Naive thymus-derived CD8-positive, alpha-beta T cell (primary cell): ENCODE data around the gene AGPAT4. TPM values are rescaled to one million over a fixed set of nuclear protein-coding genes. Genes with fewer than 3 reads are reported as not detected.
A peak's percentile ranks its signal among the peaks of the same experiment; 100 is the strongest.
"Not testable (repeated sequence)": the region's sequence is repeated elsewhere in the genome, so short reads cannot be mapped to it uniquely, and the experiment has no call there.

Experiments used
- ATAC-seq, 2 donors: fragments of 150-1000 bp; cut with Tn5 transposase in 1 of 2; sonication (Bioruptor Pico), chemical (Tn5 transposase) in 1 of 2; 1 replicate in 1 of 2; 2 replicates in 1 of 2; pipeline ENCODE4 v1.10.0; 2021; ENCODE audit warnings: mild to moderate bottlenecking in 2 of 2, moderate library complexity in 2 of 2
- POLR2A ChIA-PET: fragments of 350-600 bp; sonication (Branson Sonifier 250); formaldehyde crosslinking; loops from one replicate; lab custom pipeline; 2021; ENCODE audit warnings: antibody characterized with exemption; lab: Charles Lee
- DNase-seq, 10 donors: peaks; one replicate each; pipeline versions ENCODE4 v3.0.0 to v3.0.0-alpha.2; 2020 to 2022
- H3K27ac Mint-ChIP-seq, 10 donors: one replicate each; pipeline ENCODE4 v1.8.0; 2020 to 2022; ENCODE audit warnings: mild to moderate bottlenecking in 10 of 10, mixed read lengths in 10 of 10, moderate library complexity in 4 of 10, inconsistent platforms in 1 of 10
- H3K27me3 Mint-ChIP-seq, 5 donors: one replicate each; pipeline ENCODE4 v1.8.0; 2021 to 2022; ENCODE audit warnings: mixed read lengths in 5 of 5
- H3K36me3 Mint-ChIP-seq, 3 donors: one replicate each; pipeline ENCODE4 v1.8.0; 2020 to 2022; ENCODE audit warnings: mixed read lengths in 3 of 3, mild to moderate bottlenecking in 2 of 3, inconsistent platforms in 1 of 3
- H3K4me1 Mint-ChIP-seq, 4 donors: one replicate each; pipeline ENCODE4 v1.8.0; 2021 to 2022; ENCODE audit warnings: mixed read lengths in 4 of 4
- H3K4me3 Mint-ChIP-seq, 10 donors: one replicate each; pipeline ENCODE4 v1.8.0; 2020 to 2022; ENCODE audit warnings: mild to moderate bottlenecking in 10 of 10, mixed read lengths in 10 of 10, moderate library complexity in 6 of 10, inconsistent platforms in 1 of 10
- H3K9me3 Mint-ChIP-seq, 9 donors: one replicate each; pipeline ENCODE4 v1.8.0; 2020 to 2022; ENCODE audit warnings: mixed read lengths in 9 of 9, mild to moderate bottlenecking in 3 of 9, inconsistent platforms in 1 of 9, moderate library complexity in 1 of 9
- polyA plus RNA-seq, 3 donors: library from polyadenylated mRNA; unstranded; fragments of 300-500 nt; fragmentation: Illumina TruSeq; gene quantifications; one replicate each; pipeline ENCODE4 v1.2.3, GENCODE V29; 2021
- total RNA-seq, 8 experiments: library from RNA in 2 of 8; stranded (reverse) in 2 of 8; gene quantifications; one replicate each; pipeline ENCODE4 v1.2.3 and lab custom pipeline; 2021 to 2026

The AGPAT4 gene
- total and polyA plus RNA-seq, 5 experiments from 2014 or later: 0.85 to 4.0 (median 2.0) TPM

DNA sequence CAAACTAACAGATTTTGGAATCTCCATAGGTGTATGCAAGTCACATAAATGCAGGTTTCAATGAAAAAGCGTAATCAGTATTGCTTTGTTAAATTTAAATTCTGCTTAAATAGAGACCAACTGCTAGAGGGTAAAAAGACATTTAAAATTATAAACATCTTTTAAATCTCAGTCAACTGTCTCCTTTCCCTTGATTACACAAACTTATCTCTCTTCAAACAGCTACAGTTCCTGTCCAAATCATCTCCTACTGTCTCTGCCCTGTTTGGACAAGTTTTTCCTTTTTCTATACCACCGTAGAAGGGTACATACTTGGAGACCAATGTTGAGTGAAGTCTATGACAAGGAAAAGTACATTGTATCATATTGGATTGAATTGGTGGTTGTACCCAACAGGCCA is 43.5 kb downstream of the AGPAT4 start:
- ATAC-seq: no peak
- Mint-ChIP-seq H3K36me3 (peaks cover 0 to 10% (median 5%) of the 10 kb centered on the region in 3 donors), H3K4me1 (peaks cover 12 to 31% (median 20%) of the 10 kb centered on the region in 4 donors), H3K9me3 (no peaks in the 10 kb centered on the region), H3K27ac (no peak overlapping the region), H3K4me3 (no peak overlapping the region), H3K27me3 (no peaks in the 10 kb centered on the region)
- POLR2A ChIA-PET: no interaction called here
- DNase-seq: no peak

DNA sequence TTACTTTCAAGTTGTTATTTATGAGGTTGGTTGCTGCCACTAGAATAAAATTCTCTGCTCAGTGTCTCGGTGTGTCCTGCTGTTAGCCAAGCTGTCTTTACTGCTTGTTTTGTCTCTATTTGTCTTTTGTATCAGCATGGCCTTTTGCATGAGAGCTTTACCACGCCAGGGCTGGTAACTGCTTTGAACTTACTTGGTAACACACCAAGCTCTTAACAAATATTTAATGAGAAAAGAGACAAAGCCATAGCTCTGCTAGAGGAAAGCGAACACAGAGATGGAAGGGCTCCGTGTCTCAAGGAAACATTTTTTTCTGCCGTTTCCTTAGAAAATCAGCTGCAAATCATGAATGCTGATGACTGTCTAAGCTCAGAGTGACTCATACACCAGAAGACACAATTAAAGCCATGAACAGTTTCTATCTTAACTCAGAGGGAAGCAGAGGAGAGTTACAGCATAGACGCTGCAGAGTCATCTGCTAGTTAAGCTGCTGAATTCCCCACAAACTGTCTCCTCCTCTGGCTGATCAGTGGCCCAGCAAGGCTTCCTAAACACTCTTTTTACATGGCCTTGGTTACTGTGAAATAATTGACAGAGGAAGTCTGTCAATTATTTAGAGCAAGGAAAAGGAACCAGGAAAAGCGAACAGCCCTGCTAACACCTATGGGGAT is 44.8 kb downstream of the AGPAT4 start:
- Mint-ChIP-seq H3K27ac (peak overlapping the region in 4 of 10 donors; percentile 6 to 68 (median 44)), H3K9me3 (no peaks in the 10 kb centered on the region), H3K36me3 (peaks cover 0 to 9% (median 5%) of the 10 kb centered on the region in 3 donors), H3K27me3 (no peaks in the 10 kb centered on the region), H3K4me3 (no peak overlapping the region), H3K4me1 (peaks cover 12 to 40% (median 20%) of the 10 kb centered on the region in 4 donors)
- ATAC-seq (no peak), DNase-seq (no peak)
- POLR2A ChIA-PET: no interaction called here

DNA sequence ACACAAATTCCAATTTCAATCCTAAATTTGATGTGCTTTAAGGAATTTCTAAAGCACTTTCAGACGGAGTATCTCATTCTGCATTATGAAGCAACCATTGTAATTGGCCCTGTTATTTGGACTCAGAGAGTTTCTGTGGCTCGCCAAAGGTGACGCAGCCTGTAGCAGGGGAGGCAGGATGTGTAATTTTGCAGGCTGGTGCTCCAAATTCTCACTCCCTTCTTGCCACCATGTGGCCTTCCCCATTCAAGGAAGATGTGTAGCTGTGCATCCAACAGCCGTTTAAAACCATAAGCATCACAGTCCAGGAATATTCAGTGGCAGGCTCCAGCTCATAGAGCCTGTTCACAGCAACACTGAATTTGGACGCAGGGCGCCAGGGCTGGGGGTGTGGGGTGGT is 45.8 kb downstream of the AGPAT4 start:
- H3K36me3 Mint-ChIP-seq: peaks cover 0 to 9% (median 5%) of the 10 kb centered on the region in 3 donors
- POLR2A ChIA-PET: no interaction called here
- H3K27ac Mint-ChIP-seq: peak overlapping the region in 1 of 10 donors; percentile 91
- DNase-seq (no peak), ATAC-seq (no peak)
- no peaks in the 10 kb centered on the region for H3K27me3 Mint-ChIP-seq
- no peaks in the 10 kb centered on the region for H3K9me3 Mint-ChIP-seq
- peaks cover 12 to 46% (median 20%) of the 10 kb centered on the region in 4 donors for H3K4me1 Mint-ChIP-seq
- peak overlapping the region in 2 of 10 donors; percentile 36 to 38 for H3K4me3 Mint-ChIP-seq

DNA sequence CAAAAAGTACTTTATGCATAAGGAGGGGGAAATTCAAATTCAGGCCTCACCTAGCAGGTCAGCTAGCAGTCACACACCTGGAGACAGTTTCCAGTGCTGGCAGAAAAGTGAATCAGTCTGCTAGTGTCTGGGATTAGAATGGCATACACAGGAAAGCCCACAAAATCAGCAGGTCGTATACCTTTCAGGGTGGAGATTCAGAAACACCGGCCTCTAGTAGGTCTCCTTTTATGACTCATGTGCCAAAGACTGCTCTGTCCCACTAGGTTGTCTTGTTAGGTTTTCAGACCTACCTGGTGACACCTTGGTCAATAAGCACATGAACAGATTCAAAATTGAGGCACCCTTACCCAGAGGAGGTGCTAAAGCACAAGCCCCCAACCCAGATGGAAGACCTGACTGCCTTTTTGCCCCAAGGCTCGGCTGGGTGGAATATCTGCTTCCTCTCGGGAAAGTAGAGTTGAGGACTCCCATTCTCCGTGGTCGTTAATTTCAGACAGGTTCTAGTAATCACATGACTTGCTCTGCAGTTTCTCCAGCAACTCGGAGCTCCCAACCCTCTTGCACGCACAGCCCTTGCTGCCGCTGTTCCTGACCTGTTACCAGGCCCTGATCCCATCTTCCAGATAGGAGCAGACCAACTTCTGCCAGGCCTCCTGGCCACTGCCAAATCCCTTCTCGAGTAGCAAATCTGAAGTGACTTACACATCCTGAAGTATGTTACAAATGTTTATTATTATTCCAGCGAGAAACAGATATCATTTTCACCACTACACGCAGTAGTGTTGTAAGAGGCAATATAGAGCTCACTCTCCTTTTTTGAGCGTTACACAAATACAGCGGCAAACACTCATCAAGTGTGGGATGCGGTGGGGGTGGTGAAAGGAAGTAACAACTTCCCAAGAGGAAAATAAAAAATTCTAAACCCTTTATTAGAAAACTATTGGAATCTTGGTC is 46.6 kb downstream of the AGPAT4 start:
- peak overlapping the region in 5 of 10 donors; percentile 27 to 74 (median 38) for H3K4me3 Mint-ChIP-seq
- H3K36me3 Mint-ChIP-seq: peaks cover 0 to 9% (median 5%) of the 10 kb centered on the region in 3 donors
- H3K27me3 Mint-ChIP-seq: no peaks in the 10 kb centered on the region
- ATAC-seq: no peak
- DNase-seq: no peak
- H3K27ac Mint-ChIP-seq: peak overlapping the region; percentile 50 to 94 (median 86)
- peaks cover 12 to 46% (median 20%) of the 10 kb centered on the region in 4 donors for H3K4me1 Mint-ChIP-seq
- POLR2A ChIA-PET: no interaction called here
- H3K9me3 Mint-ChIP-seq: no peaks in the 10 kb centered on the region

DNA sequence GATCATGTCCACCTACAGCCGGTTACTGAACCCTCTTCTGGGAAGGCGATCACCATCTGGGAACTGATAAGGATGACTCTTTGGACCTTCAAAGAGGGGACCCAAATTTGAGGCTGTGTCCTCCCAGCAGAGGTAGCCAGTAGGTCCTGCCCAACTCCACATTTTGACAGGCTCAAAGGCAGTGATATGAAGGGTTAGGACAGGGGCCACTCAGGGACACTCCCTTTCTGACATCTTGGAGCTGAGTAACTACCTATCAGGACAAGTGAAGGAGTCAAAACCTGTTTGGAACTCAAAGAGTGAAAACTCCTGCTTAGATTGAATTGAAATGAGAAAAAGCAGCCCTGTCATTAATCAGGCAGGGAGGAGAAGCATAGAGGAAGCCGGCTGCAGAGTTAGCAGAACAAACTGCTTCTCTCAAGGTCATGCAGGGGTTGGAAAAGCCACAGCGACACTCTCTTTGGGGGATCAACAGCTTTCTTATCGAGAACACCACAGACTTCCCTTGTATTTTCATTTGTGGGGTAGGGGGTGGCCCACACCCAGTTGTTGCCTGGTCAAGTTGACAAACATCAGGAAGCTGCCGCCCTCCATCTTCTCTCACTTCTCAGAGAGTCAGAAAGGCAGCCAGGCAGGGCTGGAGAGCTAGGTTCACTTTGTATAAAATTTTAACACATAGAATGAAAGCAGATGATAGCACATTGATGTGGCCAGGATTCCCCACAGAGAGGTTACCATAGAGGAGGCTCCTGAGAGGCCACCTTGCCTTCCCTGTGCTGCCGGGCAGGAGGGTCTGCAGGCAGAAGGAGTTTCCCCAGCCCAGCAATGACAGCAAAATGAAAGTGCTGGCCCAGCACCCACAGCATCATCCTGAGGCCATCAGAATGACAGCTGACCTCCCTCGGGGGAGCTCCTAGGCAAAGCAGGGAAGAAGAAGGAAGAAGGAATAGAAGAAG is 47.6 kb downstream of the AGPAT4 start:
- H3K27me3 Mint-ChIP-seq: no peaks in the 10 kb centered on the region
- H3K27ac Mint-ChIP-seq: peak overlapping the region; percentile 74 to 94 (median 84)
- peak in 5 of 10 donors; percentile 2 to 51 (median 8) for DNase-seq
- POLR2A ChIA-PET: no interaction called here
- H3K36me3 Mint-ChIP-seq: peaks cover 0 to 2% (median 0%) of the 10 kb centered on the region in 3 donors
- peak overlapping the region; percentile 21 to 74 (median 52) for H3K4me3 Mint-ChIP-seq
- peaks cover 12 to 46% (median 20%) of the 10 kb centered on the region in 4 donors for H3K4me1 Mint-ChIP-seq
- no peaks in the 10 kb centered on the region for H3K9me3 Mint-ChIP-seq
- peak; percentile 28 to 62 for ATAC-seq

DNA sequence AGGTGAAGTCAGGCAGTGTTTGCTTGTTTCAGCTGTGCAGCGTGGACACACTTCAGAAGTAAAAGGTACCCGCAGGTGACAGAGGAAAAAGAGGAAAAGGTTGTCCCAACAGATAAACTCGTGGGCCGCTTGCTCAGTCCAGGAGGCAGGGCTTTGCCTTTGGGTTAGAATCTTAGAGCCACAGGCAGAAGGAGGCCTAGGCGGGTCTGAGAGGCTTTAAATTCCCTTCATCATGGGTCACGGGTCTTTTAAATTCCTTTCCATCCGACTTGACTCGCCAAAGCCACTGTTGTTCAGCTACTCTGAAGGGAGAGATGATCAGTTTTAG is 48.2 kb downstream of the AGPAT4 start:
- Mint-ChIP-seq H3K4me1 (peaks cover 12 to 46% (median 20%) of the 10 kb centered on the region in 4 donors), H3K27ac (peak overlapping the region in 4 of 10 donors; percentile 58 to 94 (median 86)), H3K27me3 (no peaks in the 10 kb centered on the region), H3K36me3 (peaks cover 0 to 2% (median 0%) of the 10 kb centered on the region in 3 donors), H3K9me3 (no peaks in the 10 kb centered on the region), H3K4me3 (no peak overlapping the region)
- ATAC-seq (no peak), DNase-seq (no peak)
- POLR2A ChIA-PET: no interaction called here

DNA sequence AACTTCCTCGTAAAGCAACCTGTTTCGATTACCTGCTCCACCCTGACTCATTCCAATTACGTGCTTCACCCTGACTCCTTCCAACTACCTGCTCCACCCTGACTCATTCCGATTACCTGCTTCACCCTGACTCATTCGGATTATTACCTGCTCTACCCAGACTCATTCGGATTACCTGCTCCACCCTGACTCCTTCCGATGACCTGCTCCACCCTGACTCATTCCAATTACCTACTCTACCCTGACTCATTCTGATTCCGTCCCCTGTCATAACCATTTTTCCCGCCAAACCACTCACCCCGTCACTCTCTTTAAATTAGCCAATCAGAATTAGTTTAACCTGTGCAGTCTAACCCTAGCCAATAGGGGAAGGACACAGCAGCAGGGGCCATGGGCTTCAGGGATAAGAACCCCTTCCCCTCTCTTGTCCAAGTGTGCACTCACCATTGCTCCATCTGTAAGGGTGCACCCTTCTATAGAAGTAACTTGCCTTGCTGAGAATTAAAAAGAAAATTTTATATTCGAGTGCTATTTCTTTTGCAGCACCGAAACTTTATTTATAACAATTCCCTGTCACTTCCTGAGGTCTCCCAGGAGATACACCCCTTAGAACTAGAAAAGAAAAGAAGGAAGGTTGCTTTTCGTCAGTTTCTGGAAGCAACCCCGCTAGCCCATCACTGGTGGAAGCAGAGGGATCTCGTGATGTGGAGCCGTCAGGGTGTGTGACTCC is 48.7 kb downstream of the AGPAT4 start:
- H3K4me3 Mint-ChIP-seq, H3K27me3 Mint-ChIP-seq, H3K9me3 Mint-ChIP-seq, POLR2A ChIA-PET, DNase-seq, H3K36me3 Mint-ChIP-seq, ATAC-seq: not testable (repeated sequence)
- Mint-ChIP-seq H3K4me1 (peaks cover 12 to 46% (median 20%) of the 10 kb centered on the region in 4 donors), H3K27ac (peak overlapping the region in 3 of 10 donors; percentile 22 to 87 (median 58))

DNA sequence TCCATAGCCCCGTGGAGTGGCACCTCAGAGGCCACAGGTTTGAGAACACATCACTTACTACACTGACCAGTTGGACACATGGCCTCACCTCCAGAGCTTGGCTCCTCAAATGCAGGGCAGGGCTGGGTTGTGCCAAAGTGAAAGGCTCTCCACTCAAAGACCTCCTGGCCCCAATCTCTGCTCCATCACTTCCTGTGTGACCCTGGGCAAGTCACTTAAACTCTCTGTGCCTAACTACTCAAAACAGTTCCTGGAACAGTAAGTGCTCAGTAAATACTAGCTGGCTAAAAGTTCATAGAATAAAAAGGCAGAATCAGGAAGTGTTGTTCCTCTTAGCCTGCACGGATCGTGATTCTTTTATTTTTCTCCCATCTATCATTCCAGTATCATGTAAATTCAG is 50.2 kb downstream of the AGPAT4 start:
- POLR2A ChIA-PET: interaction anchor here (0.6 kb wide), 1 partner anchor 58 kb away, joined by 7 read pairs; no protein-coding TSS in a partner anchor
- H3K27me3 Mint-ChIP-seq: no peaks in the 10 kb centered on the region
- no peaks in the 10 kb centered on the region for H3K9me3 Mint-ChIP-seq
- ATAC-seq (no peak), DNase-seq (no peak)
- H3K4me1 Mint-ChIP-seq: peaks cover 11 to 41% (median 17%) of the 10 kb centered on the region in 4 donors
- no peak overlapping the region for H3K4me3 Mint-ChIP-seq
- H3K36me3 Mint-ChIP-seq: no peaks in the 10 kb centered on the region
- H3K27ac Mint-ChIP-seq: peak overlapping the region in 1 of 10 donors; percentile 20

DNA sequence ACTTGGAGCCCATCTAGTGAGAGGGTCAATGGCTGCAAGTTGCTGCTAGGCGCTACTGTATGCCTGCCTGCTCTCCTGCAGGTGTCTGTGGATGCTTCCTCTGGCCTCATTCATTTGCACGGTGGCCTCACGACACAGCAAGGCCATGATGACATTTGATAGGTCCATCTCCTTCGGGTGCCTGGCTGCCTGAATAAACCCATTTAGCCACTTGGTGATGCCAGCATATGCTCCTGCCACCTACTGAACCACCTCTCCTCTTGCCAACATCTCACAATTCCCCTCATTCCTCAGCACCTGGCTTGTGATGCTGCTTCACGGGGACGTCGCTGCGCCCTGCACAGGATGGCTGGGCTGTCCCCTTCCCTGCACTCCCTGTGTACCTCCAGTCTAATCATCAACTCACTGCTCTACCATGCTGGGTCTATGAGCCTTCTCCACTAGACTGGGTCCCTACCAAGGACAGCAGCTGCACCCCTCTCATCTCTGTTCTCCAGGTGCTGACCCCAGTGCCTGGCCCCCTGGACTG is 51.1 kb downstream of the AGPAT4 start:
- no peak for ATAC-seq
- Mint-ChIP-seq H3K27me3 (no peaks in the 10 kb centered on the region), H3K4me1 (peaks cover 10 to 36% (median 16%) of the 10 kb centered on the region in 4 donors), H3K4me3 (no peak overlapping the region), H3K27ac (no peak overlapping the region), H3K36me3 (peaks cover 0 to 4% (median 0%) of the 10 kb centered on the region in 3 donors), H3K9me3 (peaks cover 0 to 1% (median 0%) of the 10 kb centered on the region in 9 donors)
- POLR2A ChIA-PET: no interaction called here
- DNase-seq: no peak

DNA sequence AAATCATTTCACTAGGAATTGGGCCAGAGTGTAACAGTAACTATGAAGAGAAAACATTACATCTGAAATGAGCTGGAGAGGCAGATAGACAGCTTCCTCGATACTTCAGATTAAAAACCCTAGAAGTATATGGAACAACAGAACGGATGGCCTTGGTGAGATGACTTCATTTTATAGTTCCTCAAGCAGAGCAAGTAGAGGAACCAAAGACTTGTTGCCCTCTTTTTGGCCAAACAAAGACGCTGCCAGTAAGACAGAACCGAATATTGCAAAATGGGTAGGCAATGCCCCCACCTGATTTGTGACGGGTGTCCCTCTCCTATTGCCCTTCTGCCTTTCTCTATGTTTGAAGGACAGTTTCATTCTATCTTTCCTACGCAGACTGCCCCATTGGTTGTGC is 53.5 kb downstream of the AGPAT4 start:
- DNase-seq (no peak), ATAC-seq (no peak)
- Mint-ChIP-seq H3K27me3 (no peaks in the 10 kb centered on the region), H3K4me1 (peaks cover 0 to 14% (median 0%) of the 10 kb centered on the region in 4 donors), H3K27ac (peak overlapping the region in 1 of 10 donors; percentile 9), H3K9me3 (peaks cover 0 to 14% (median 7%) of the 10 kb centered on the region in 9 donors), H3K36me3 (peaks cover 11 to 18% (median 15%) of the 10 kb centered on the region in 3 donors), H3K4me3 (no peak overlapping the region)
- POLR2A ChIA-PET: no interaction called here

DNA sequence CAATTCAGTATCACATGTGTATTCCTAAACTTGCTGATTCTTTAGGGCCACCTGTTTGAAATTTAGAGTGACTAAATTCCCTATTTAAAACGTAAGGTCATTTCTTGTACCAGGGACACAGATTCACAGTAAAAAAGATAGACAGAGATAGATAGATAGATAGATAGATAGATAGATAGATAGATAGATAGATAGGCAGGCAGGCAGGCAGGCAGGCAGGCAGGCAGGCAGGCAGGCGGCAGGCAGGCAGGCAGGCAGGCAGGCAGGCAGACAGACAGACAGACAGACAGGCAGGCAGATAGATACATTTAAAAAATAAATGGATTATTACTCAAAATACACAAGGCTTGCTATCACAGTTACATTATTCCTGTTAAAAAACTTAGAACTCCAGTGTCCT is 54.2 kb downstream of the AGPAT4 start:
- DNase-seq: no peak
- H3K9me3 Mint-ChIP-seq: peaks cover 0 to 19% (median 7%) of the 10 kb centered on the region in 9 donors

More for the DNA sequence above, 54.2 kb downstream of the AGPAT4 start:
- H3K27ac Mint-ChIP-seq: no peak overlapping the region
- no peak for ATAC-seq
- H3K4me3 Mint-ChIP-seq: no peak overlapping the region
- peaks cover 14 to 22% (median 18%) of the 10 kb centered on the region in 3 donors for H3K36me3 Mint-ChIP-seq
- H3K27me3 Mint-ChIP-seq: no peaks in the 10 kb centered on the region
- peaks cover 0 to 8% (median under 1%) of the 10 kb centered on the region in 4 donors for H3K4me1 Mint-ChIP-seq
- POLR2A ChIA-PET: no interaction called here
